ENCODE measurements around the gene OTC.

The OTC gene

GRCh38 chrX:38468563-38469157 lies 116.3 kb downstream of the OTC start:
- DNase-seq (ENCODE audit: low read depth in 2 of 2) = no peak
